ENCODE data around the gene SCN1A. TPM values are rescaled to one million over a fixed set of nuclear protein-coding genes. Genes with fewer than 3 reads are reported as not detected.

The SCN1A gene
- total and polyA plus RNA-seq, 2 experiments from 2014 or later: 1.2 to 1.3 TPM

DNA sequence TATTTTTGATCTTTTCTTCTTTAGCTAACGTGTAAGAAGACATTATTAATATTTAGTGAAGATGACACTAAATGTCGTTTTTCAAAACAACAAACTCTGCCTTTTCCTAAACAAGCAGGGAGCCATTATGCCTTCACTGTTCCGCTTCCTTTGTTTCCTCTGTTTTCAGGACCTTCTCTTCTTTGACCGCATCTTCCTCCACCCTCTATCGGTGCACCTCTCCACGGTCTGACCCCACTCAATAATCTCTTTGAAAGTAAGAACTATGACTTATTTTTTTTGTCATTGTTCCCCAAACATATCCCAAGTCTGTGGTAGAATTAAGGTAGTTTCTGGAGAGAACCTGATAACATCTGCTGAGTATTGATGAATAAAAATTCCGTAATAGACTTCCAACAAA lies 5.8 kb upstream of the SCN1A start:
- Histone ChIP-seq H3K79me2 (replicated peaks; ENCODE audit: insufficient read depth) (no peaks in the 10 kb centered on the region), H3F3A (replicated peaks; ENCODE audit: low read depth) (no peaks in the 10 kb centered on the region), H3K4me1 (ENCODE audit: insufficient read depth) (no peaks in the 10 kb centered on the region), H3K36me3 (ENCODE audit: insufficient read depth) (no peaks in the 10 kb centered on the region), H3K4me2 (no peak overlapping the region), H2AFZ (no peak overlapping the region), H4K20me1 (replicated peaks; ENCODE audit: insufficient read depth) (no peaks in the 10 kb centered on the region), H3K27me3 (ENCODE audit: insufficient read depth) (no peaks in the 10 kb centered on the region), H3K9me2 (ENCODE audit: insufficient read depth) (0 out of 2 replicates have a peak, but pooled peaks cover 5% of the 10 kb centered on the region), H3K27ac (ENCODE audit: low read depth) (no peak overlapping the region), H3K4me3 (no peak overlapping the region)
- H3K36me3 Mint-ChIP-seq (ENCODE audit: low read depth): no peaks in the 10 kb centered on the region
- H3K9me3 Mint-ChIP-seq: peaks cover 4% of the 10 kb centered on the region; the same call in 2 of the 3 replicates
- TF ChIP-seq, protein P1, sequence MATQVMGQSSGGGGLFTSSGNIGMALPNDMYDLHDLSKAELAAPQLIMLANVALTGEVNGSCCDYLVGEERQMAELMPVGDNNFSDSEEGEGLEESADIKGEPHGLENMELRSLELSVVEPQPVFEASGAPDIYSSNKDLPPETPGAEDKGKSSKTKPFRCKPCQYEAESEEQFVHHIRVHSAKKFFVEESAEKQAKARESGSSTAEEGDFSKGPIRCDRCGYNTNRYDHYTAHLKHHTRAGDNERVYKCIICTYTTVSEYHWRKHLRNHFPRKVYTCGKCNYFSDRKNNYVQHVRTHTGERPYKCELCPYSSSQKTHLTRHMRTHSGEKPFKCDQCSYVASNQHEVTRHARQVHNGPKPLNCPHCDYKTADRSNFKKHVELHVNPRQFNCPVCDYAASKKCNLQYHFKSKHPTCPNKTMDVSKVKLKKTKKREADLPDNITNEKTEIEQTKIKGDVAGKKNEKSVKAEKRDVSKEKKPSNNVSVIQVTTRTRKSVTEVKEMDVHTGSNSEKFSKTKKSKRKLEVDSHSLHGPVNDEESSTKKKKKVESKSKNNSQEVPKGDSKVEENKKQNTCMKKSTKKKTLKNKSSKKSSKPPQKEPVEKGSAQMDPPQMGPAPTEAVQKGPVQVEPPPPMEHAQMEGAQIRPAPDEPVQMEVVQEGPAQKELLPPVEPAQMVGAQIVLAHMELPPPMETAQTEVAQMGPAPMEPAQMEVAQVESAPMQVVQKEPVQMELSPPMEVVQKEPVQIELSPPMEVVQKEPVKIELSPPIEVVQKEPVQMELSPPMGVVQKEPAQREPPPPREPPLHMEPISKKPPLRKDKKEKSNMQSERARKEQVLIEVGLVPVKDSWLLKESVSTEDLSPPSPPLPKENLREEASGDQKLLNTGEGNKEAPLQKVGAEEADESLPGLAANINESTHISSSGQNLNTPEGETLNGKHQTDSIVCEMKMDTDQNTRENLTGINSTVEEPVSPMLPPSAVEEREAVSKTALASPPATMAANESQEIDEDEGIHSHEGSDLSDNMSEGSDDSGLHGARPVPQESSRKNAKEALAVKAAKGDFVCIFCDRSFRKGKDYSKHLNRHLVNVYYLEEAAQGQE (IDR thresholded peaks at IDR 0.05; ENCODE audit: unreplicated experiment): no peak
- TF ChIP-seq, protein P2, sequence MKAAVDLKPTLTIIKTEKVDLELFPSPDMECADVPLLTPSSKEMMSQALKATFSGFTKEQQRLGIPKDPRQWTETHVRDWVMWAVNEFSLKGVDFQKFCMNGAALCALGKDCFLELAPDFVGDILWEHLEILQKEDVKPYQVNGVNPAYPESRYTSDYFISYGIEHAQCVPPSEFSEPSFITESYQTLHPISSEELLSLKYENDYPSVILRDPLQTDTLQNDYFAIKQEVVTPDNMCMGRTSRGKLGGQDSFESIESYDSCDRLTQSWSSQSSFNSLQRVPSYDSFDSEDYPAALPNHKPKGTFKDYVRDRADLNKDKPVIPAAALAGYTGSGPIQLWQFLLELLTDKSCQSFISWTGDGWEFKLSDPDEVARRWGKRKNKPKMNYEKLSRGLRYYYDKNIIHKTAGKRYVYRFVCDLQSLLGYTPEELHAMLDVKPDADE (IDR thresholded peaks at IDR 0.05): no peak
- TF ChIP-seq NANOG (IDR thresholded peaks at IDR 0.05; ENCODE audit: borderline replicate concordance) (no peak), EZH2 (IDR thresholded peaks at IDR 0.05; ENCODE audit: low read depth, unreplicated experiment) (no peak), EZH2phosphoT487 (IDR thresholded peaks at IDR 0.05; ENCODE audit: unreplicated experiment) (no peak), CREB1 (CRISPR knock-in tag; IDR thresholded peaks at IDR 0.05; ENCODE audit: low read depth) (no peak), JUNB (IDR thresholded peaks at IDR 0.05; ENCODE audit: unreplicated experiment) (no peak), ZNF331 (CRISPR knock-in tag; IDR thresholded peaks at IDR 0.05; ENCODE audit: low read depth) (no peak), STAT1 (IDR thresholded peaks at IDR 0.05; ENCODE audit: unreplicated experiment) (no peak)
- TF ChIP-seq, protein P3, sequence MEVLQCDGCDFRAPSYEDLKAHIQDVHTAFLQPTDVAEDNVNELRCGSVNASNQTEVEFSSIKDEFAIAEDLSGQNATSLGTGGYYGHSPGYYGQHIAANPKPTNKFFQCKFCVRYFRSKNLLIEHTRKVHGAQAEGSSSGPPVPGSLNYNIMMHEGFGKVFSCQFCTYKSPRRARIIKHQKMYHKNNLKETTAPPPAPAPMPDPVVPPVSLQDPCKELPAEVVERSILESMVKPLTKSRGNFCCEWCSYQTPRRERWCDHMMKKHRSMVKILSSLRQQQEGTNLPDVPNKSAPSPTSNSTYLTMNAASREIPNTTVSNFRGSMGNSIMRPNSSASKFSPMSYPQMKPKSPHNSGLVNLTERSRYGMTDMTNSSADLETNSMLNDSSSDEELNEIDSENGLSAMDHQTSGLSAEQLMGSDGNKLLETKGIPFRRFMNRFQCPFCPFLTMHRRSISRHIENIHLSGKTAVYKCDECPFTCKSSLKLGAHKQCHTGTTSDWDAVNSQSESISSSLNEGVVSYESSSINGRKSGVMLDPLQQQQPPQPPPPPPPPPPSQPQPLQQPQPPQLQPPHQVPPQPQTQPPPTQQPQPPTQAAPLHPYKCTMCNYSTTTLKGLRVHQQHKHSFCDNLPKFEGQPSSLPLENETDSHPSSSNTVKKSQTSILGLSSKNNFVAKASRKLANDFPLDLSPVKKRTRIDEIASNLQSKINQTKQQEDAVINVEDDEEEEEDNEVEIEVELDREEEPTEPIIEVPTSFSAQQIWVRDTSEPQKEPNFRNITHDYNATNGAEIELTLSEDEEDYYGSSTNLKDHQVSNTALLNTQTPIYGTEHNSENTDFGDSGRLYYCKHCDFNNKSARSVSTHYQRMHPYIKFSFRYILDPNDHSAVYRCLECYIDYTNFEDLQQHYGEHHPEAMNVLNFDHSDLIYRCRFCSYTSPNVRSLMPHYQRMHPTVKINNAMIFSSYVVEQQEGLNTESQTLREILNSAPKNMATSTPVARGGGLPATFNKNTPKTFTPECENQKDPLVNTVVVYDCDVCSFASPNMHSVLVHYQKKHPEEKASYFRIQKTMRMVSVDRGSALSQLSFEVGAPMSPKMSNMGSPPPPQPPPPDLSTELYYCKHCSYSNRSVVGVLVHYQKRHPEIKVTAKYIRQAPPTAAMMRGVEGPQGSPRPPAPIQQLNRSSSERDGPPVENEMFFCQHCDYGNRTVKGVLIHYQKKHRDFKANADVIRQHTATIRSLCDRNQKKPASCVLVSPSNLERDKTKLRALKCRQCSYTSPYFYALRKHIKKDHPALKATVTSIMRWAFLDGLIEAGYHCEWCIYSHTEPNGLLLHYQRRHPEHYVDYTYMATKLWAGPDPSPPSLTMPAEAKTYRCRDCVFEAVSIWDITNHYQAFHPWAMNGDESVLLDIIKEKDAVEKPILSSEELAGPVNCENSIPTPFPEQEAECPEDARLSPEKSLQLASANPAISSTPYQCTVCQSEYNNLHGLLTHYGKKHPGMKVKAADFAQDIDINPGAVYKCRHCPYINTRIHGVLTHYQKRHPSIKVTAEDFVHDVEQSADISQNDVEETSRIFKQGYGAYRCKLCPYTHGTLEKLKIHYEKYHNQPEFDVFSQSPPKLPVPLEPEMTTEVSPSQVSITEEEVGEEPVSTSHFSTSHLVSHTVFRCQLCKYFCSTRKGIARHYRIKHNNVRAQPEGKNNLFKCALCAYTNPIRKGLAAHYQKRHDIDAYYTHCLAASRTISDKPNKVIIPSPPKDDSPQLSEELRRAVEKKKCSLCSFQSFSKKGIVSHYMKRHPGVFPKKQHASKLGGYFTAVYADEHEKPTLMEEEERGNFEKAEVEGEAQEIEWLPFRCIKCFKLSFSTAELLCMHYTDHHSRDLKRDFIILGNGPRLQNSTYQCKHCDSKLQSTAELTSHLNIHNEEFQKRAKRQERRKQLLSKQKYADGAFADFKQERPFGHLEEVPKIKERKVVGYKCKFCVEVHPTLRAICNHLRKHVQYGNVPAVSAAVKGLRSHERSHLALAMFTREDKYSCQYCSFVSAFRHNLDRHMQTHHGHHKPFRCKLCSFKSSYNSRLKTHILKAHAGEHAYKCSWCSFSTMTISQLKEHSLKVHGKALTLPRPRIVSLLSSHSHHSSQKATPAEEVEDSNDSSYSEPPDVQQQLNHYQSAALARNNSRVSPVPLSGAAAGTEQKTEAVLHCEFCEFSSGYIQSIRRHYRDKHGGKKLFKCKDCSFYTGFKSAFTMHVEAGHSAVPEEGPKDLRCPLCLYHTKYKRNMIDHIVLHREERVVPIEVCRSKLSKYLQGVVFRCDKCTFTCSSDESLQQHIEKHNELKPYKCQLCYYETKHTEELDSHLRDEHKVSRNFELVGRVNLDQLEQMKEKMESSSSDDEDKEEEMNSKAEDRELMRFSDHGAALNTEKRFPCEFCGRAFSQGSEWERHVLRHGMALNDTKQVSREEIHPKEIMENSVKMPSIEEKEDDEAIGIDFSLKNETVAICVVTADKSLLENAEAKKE (CRISPR knock-in tag; IDR thresholded peaks at IDR 0.05): no peak
- TF ChIP-seq, protein P4, sequence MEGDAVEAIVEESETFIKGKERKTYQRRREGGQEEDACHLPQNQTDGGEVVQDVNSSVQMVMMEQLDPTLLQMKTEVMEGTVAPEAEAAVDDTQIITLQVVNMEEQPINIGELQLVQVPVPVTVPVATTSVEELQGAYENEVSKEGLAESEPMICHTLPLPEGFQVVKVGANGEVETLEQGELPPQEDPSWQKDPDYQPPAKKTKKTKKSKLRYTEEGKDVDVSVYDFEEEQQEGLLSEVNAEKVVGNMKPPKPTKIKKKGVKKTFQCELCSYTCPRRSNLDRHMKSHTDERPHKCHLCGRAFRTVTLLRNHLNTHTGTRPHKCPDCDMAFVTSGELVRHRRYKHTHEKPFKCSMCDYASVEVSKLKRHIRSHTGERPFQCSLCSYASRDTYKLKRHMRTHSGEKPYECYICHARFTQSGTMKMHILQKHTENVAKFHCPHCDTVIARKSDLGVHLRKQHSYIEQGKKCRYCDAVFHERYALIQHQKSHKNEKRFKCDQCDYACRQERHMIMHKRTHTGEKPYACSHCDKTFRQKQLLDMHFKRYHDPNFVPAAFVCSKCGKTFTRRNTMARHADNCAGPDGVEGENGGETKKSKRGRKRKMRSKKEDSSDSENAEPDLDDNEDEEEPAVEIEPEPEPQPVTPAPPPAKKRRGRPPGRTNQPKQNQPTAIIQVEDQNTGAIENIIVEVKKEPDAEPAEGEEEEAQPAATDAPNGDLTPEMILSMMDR (conservative IDR thresholded peaks at IDR 0.05; ENCODE audit: low read depth in 2 of 2): no peak
- ATAC-seq: no peak
- H3K4me1 Mint-ChIP-seq: no peaks in the 10 kb centered on the region
- no peak for DNase-seq (ENCODE audit: low spot score)
- H3K27me3 Mint-ChIP-seq (ENCODE audit: insufficient read depth, low read depth, poor library complexity): no peaks in the 10 kb centered on the region
- peak overlapping the region; percentile 5; the same call in 1 of the 2 replicates for H3K27ac Mint-ChIP-seq
- no peak overlapping the region for H3K4me3 Mint-ChIP-seq

Data from GM23338 (cell line).